Fibroblast of villous mesenchyme (primary cell): ENCODE data around the gene SGTA. TPM values are rescaled to one million over a fixed set of nuclear protein-coding genes. Genes with fewer than 3 reads are reported as not detected.
A peak's percentile ranks its signal among the peaks of the same experiment; 100 is the strongest.

Source experiments
- DNase-seq: peaks from one replicate; pipeline ENCODE4 v3.0.0-alpha.2; 2010; ENCODE audit warnings: low read depth
- H3K4me3 ChIP-seq: 2 replicates; pipeline ENCODE4 v1.5.1; 2011; ENCODE audit warnings: low read depth, mild to moderate bottlenecking, low read length
- total RNA-seq: library from RNA; depleted of rRNA; stranded (reverse); fragments of >200 nt; gene quantifications from 2 replicates; pipeline ENCODE4 v1.2.3, GENCODE V29; 2012
- TF ChIP-seq, protein P1 (sequence below): IDR thresholded peaks from 2 replicates; pipeline ENCODE4 v1.5.1; 2012; ENCODE audit warnings: low read depth, mild to moderate bottlenecking, low read length; ENCODE audit not compliant: insufficient read depth

Gene SGTA
- total RNA-seq, 1 donor, result 44.5 TPM

GRCh38 chr19:2785244-2785997 lies 2.3 kb upstream of the SGTA start, which contains the start of gene THOP1:
Gene THOP1, plus strand, starts transcription at chr19:2785503. Its CDS starts 160 bp downstream, at chr19:2785663.
- DNase-seq, result peak; percentile 98
- TF ChIP-seq, protein P1, sequence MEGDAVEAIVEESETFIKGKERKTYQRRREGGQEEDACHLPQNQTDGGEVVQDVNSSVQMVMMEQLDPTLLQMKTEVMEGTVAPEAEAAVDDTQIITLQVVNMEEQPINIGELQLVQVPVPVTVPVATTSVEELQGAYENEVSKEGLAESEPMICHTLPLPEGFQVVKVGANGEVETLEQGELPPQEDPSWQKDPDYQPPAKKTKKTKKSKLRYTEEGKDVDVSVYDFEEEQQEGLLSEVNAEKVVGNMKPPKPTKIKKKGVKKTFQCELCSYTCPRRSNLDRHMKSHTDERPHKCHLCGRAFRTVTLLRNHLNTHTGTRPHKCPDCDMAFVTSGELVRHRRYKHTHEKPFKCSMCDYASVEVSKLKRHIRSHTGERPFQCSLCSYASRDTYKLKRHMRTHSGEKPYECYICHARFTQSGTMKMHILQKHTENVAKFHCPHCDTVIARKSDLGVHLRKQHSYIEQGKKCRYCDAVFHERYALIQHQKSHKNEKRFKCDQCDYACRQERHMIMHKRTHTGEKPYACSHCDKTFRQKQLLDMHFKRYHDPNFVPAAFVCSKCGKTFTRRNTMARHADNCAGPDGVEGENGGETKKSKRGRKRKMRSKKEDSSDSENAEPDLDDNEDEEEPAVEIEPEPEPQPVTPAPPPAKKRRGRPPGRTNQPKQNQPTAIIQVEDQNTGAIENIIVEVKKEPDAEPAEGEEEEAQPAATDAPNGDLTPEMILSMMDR, result no peak
- peak within 1 kb of the TSS; percentile 92 for H3K4me3 ChIP-seq

DNA sequence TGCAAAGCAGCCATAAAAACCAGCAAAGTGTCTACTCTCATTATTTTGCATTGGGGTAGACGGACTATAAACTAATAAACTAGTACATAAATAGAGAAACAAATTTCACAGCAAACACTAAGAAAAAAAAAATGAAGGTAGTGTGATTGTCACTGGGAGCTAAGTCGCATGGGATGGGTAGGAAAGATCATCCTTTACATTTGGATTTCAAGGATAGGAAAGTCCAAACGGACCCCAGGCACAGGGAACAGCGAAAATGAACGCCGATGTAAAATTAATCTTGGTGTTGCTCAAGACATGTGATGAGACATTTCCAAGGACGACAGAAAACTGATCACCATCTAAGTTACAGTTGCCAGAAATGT lies 690 bp upstream of the SGTA start:
- peak overlapping the region; percentile 30 for H3K4me3 ChIP-seq
- no peak for DNase-seq
- TF ChIP-seq, protein P1, result no peak

GRCh38 chr19:2782329-2782935 lies 641 bp downstream of the SGTA start:
- TF ChIP-seq, protein P1, result no peak
- DNase-seq, result peak; percentile 7
- peak overlapping the region; percentile 96 for H3K4me3 ChIP-seq

DNA sequence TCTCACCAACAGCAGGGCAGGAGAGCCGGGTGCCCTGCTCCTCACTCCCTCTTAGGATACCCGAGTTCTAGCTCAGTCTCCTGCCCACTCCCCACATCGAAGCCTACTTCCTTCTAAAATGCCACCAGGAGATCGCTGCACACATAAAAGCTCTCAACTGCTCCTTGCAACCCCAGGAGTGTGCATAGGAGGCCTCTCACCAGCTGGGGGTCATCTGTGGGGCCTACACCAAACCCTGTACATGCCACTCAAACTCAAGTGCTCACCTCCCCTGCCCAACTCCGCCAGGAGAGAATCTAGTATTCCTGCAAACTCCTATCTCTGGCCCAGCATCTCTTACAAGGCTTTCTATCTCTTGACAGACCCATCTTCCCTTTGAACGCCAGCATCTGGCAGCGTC lies 2.8 kb downstream of the SGTA start:
- no peak overlapping the region for H3K4me3 ChIP-seq
- TF ChIP-seq, protein P1, result no peak
- DNase-seq, result no peak

GRCh38 chr19:2779121-2779740 lies 3.8 kb downstream of the SGTA start:
- H3K4me3 ChIP-seq, result no peak overlapping the region
- DNase-seq, result no peak
- TF ChIP-seq, protein P1, result no peak

DNA sequence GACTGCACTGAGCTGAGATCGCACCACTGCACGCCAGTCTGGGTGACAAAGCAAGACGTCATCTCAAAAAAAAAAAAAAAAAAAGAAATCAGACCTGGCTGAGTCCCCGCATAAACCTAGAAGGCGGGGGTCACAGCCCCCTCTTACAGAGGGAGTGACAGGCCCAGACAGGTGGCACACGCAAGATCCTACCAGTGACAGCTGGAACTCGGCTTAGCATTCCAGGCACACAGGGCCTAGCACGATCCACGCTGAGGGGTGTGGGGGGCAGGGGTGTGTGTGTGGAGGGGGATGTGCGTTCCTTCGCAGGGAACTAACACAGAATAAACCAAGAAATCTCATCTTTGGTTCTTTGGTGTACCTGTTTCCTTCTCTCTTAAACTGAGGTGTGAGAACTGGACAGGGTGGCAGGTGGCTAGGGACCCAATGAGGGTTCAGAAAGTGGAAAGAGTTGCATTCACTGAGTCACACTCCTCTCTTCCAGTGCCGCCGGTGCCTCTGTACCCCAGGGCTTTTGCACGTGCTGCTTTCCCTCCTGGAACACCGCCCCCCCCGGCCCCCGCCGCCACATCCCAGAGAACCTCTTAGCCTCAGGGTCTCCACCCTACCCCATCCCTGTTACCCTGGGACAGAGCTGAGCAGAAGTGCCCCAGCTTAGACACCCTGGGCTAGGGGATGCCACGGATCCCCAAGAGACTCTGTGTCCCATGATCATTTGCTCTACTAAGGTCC lies 5.0 kb downstream of the SGTA start:
- no peak for DNase-seq
- H3K4me3 ChIP-seq, result no peak overlapping the region
- TF ChIP-seq, protein P1, result no peak
